ENCODE measurements around the gene PGP.
"Not testable (repeated sequence)": the region's sequence is repeated elsewhere in the genome, so short reads cannot be mapped to it uniquely, and the experiment has no call there.

PGP gene

DNA sequence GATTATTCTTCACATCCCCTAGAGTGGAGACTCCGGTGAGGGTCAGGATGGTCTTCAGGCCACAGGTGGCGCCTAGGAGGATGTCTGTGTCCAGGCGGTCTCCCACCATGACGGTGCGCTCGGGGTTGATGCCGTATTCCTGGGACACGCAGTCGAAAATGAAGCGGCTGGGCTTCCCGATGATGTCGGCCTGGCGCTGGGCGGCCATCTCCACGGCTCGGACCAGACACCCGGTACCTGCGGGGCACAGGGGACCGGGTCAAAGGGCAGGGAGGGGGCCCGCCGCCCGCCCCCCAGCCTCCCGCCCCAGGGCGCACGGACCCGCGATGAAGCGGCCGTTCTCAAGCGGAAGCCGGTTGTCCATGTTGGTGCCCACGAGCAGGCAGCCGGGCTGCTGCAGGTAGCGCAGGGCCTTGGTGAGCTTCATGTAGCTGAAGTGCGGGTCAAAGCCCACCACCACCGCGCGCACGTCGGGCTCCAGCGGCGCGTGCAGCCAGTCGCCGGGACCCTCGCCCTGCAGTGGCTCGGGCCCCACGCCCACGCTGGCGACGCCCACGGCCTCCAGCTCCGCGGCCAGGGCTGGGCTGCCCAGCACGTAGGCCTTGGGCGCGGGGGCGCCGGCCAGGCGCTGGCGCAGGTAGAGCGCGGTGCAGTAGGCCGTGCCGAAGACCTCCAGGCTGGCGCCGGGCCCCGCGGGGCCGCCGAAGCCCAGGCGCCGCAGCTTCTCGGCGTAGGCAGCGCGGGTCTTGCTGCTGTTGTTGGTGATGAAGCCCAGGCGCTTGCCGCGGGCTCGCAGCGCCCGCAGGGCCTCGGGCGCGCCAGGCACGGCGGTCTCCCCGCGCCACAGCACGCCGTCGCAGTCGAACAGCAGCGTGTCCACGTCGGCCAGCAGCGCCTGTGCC lies 572 bp downstream of the PGP start:
- DNase-seq = peak; percentile 63

DNA sequence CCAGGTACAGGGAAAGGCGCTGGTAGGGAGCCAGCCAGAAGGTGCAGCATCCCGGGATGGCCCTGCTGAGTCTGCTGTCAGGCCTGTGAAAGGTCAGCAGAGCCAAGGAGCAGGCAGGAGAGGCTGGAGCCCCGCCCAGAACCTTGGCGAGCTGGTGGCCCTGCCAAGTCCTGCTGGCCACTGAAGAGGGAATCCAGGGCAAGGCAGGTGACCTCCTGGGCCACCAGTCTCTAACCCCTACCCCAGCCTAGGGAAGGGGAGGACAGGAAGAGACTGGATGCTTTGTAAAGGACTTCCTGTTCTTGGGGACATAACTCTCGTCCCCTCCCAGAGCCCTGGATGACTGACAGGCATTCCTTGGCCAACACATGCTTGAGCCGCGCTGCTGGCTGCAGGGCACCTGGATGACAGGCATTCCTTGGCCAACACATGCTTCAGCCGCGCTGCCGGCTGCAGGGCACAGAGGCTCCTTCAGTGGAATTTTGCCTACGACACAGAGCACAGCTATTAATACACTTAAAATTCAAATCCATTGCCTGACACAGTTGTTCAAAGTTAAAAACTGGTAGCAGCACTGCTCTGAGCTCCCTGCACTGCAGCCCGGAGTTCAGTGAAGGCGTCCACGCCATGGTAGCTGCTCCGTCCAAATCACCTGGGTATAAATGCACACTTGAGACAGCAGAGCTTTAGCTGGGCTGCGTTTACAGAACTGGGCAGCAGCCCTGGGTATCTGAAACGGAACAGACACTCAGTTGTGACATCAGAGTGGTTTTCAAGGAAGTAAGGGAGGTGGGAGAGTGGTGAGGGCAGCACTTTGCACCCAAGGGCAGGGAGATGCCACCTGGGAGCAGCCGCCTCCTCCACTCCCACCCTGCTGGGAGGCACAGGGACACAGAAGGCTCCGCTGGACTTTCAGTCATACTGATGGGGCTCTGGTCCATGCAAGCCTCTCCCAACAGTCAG lies 2.0 kb downstream of the PGP start:
- DNase-seq = no peak

DNA sequence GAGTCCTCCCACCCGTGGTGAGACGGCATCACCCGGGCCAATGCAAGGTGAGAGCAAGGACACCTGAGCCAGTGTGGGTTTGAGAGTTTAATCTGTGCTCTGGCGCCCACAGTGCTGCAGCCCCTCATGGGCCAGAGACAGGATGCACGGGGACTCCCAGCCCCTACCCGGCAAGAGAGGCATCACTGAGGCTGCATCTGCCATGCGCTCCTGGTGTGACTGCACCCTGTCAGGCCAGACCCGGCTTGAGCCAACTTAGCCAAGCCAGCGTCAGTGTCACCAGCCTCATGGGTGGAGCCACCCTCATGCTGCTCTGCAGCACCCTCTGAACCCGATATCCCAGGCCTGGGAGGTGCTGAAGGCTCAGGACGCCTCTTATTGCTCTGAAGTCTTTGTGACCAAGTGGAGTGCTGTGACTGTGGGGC lies 2.7 kb downstream of the PGP start:
- DNase-seq = no peak

GRCh38 chr16:2210386-2211365 lies 4.0 kb downstream of the PGP start, which contains the start of gene BRICD5:
Gene BRICD5 (minus strand): TSS chr16:2210863. CDS start chr16:2210833, 30 bp downstream.
- no peak for DNase-seq

DNA sequence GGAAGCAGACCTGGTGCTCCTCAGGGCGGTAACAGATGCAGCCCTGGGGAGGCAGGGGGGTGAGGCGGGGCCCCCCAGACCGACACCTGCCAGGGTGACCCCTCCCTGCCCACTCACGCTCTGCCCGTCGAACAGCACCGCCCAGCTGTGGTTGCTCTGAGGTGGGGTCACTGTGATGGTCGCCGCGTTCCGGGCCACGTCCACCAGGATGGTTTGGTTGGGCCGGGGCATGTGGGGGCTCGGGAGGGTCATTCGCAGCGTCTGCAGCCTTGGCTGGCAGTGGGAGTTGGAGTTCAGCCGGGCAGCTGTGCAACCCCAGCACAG lies 4.7 kb downstream of the PGP start:
- no peak for DNase-seq

- no peak for DNase-seq
Measured at GRCh38 chr16:2209258-2210008, 5.2 kb downstream of the PGP start.

- DNase-seq = no peak
Measured at GRCh38 chr16:2208772-2209171, 5.9 kb downstream of the PGP start.

GRCh38 chr16:2208308-2208707 lies 6.3 kb downstream of the PGP start:
- DNase-seq = no peak

DNA sequence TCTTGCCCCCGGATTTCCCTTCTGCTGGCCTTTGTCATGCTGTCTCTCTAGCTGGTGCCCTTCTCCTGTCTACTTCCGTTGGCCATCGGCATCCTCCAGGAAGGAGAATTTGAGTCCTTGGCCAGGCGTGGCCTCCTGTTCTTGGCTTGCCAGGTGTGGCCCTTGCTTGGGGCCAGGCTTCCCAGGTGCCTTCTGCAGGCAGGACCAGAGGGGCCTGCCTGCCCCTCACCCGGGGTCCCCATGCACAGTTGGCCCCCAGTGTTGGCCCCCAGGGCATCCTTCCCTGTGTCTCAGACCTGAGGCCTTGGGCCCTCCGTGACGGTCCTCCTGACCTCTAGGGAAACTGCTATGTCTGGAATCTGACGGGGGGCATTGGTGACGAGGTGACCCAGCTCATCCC lies 6.8 kb downstream of the PGP start:
- no peak for DNase-seq

GRCh38 chr16:2206780-2207433 lies 7.7 kb downstream of the PGP start:
- DNase-seq = no peak

DNA sequence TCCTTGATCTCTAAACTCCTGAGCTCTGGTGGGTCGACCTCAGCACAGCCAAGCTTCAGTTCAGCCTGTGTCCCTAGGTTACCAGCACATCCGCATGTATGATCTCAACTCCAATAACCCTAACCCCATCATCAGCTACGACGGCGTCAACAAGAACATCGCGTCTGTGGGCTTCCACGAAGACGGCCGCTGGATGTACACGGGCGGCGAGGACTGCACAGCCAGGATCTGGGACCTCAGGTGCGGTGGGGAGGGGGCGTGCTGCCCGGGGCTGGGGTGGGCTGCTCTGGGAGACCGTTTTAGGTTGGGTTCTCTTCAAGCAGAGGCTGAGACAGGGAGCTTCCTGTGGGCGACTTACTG lies 8.2 kb downstream of the PGP start:
- no peak for DNase-seq

DNA sequence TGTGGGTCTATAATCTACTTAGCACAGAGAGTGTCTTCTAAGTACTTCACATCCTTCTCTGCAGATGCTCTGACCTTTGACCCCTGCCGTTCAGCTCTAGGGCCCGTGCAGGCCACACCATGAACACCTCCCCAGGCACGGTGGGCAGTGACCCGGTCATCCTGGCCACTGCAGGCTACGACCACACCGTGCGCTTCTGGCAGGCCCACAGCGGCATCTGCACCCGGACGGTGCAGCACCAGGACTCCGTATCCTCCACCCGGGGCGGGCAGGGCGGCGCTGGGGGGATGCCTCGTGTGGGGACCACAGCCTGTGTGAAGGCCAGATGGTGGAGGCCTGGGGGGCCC lies 8.7 kb downstream of the PGP start:
- peak; percentile 73 for DNase-seq

DNA sequence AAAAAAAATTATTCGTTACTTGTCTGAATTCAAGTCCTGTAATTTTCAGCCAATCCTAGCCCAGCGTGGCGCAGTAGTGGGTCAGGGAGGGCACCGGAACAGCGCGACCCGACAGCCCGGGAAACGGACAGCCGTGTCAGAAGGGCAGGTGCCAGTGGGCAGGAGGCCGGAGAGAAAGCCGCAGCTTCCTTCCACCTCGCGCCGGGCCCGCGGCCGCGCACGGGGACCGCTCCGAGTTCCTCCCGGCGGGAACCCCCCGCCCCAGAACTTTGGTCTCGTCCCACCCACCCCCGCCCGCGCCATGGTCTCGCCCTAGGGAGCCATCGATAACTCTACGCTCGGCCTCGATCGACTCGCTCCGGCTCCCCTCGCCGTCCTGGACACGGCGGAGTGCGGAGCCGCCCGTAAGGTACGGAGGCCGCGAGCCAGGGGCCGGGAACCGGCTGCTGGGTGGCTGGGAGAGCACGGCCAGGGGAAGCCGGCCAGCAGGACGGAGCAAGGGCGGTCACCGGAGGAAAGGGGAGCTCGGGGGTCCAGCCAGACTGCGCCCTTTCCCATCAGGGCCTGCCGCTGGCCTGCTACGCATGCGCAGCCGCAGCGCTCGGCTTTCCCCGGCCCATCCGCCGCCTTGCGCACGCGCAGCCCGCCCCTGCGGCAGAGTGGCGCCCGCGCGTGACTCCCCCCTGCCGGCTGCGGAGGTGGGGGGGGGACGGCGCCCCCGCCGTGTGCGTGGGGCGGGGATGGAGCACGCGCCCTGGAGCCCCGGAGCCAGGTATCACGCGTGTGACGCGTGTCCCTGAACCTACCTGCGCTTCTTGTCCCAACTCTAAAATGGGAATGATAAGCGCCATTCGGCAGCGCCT lies 9.3 kb downstream of the PGP start, which contains the start of gene MLST8:
MLST8 (plus strand) TSS at position 351 of the 863 bp plus-strand sequence. CDS start 632 bp downstream, outside the sequence.
- peak; percentile 92 for DNase-seq

DNA sequence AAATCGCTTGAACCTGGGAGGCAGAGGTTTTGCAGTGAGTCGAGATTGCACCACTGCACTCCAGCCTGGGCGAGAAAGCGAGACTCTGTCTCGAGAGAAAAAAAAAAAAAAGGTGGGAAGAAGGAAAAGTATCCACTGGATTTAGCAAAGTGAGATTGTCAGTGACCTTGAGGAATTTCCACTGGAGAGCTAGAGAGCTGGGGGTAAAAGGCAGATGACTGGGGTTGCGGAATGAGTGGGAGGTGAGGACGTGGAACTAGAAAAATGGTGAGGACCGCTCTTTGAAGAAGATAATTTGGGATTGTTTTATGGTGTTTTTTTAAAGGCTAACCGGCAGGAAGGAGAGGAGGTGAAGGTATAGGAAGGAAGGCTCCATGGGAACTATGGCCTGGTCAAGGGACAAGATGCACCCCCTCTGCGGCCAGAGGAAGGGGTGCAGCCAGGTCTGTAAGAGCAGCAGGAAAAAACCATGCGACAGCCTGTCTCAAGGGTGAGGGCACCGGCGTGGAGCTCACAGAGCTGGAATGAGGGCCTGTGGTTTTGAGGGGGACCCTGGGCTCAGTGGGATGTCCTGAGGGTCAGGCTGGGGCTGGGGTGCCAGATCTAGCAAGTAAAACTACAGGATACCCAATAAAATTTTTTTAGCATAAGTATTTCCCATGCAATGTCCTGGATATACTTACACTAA lies 10.1 kb downstream of the PGP start:
- DNase-seq = no peak

- DNase-seq = not testable (repeated sequence)
Measured at GRCh38 chr16:2203119-2203688, 11.4 kb downstream of the PGP start.

DNA sequence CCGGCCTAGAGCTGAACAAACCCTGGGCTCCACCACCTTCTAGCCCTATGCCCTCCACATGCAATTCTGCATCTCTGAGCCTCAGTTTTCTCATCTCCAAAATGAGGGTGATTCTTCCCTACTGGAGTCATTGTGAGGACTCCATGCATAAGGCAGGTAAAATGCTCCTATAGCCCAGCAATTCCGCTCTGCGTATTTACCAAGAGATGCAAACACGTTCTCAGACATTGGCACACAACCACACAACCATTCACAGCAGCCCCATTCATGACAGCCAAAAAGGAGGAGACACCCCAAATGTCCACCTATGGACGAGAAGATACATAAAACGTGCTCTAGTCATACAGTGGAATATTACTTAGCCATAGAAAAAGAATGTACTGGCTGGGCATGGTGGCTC lies 14.3 kb downstream of the PGP start:
- no peak for DNase-seq

DNA sequence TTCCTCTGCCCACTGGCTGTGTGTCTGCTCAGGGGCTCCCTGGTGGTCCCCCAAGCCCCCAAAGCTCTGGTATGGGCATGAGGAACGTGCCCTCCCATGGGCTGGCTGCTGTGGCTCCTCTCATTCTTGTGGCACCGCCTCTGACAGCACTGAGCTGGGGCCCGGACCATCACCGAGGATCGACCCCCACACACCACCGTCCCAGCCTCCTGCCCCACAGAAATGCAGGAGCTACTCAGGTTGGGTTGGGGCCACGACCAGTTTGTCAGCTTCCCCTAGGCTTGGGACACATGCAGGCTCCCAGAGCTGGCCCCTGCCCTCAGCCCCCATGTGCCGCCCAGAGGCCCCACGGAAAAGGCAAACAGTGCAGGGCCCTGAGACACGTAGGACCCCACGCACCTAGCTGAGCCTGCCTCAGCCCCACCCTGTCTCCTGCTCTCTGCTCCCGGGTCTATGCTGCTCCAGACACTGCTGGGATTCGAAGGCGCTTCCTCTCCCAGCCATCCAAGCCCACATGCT lies 15.0 kb downstream of the PGP start:
- DNase-seq = no peak

- DNase-seq = no peak
Measured at GRCh38 chr16:2199095-2199494, 15.5 kb downstream of the PGP start.

- no peak for DNase-seq
Measured at GRCh38 chr16:2198283-2198682, 16.4 kb downstream of the PGP start.

Data from DMS53 (cell line).